Measurements from ENCODE around the gene PGAM1. TPM values are rescaled to one million over a fixed set of nuclear protein-coding genes. Genes with fewer than 3 reads are reported as not detected.

PGAM1 gene
- total and polyA plus RNA-seq, 2 of the 13 experiments (the other 11 are each of a cell fraction or from before 2014, with no cell fraction given), result 354 to 483 TPM

DNA sequence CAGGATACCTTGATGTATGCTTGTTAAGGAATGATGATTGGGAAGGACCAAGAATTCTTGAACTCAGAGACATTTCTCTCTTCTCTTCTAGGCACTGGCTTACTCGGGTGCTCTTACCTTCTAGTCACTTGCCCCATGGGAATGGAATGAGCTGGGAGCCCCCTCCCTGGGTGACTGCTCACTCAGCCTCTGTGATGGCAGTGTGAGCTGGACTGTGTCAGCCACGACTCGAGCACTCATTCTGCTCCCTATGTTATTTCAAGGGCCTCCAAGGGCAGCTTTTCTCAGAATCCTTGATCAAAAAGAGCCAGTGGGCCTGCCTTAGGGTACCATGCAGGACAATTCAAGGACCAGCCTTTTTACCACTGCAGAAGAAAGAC, 30.7 kb downstream of the PGAM1 start:
- Histone ChIP-seq H3K4me1 (ENCODE audit: insufficient read depth, low read length) (no peaks in the 10 kb centered on the region), H3K9me3 (ENCODE audit: low read length) (no peaks in the 10 kb centered on the region), H2AFZ (ENCODE audit: low read length) (no peak overlapping the region), H3K27ac (ENCODE audit: extremely low read length, insufficient read depth, low read length) (no peak overlapping the region), H4K20me1 (ENCODE audit: insufficient read depth, low read length) (no peaks in the 10 kb centered on the region; the same call in 1 of the 2 replicates), H3K79me2 (ENCODE audit: insufficient read depth, low read length) (no peaks in the 10 kb centered on the region), H3K4me2 (ENCODE audit: low read depth, low read length) (no peak overlapping the region), H3K36me3 (replicated peaks in 1 of 2; ENCODE audit: control insufficient read depth in 1 of 2, insufficient read depth in 2 of 2, low read length in 2 of 2) (peaks cover 47 to 93% of the 10 kb centered on the region in 2 experiments), H3K9ac (ENCODE audit: insufficient read depth, low read depth, low read length) (no peak overlapping the region), H3K4me3 (replicated peaks in 1 of 3; ENCODE audit: insufficient read depth in 1 of 3, low read depth in 2 of 3, low read length in 3 of 3) (no peak overlapping the region), H3K27me3 (ENCODE audit: control insufficient read depth in 1 of 2, insufficient read depth in 2 of 2, low read length in 2 of 2) (no peaks in the 10 kb centered on the region)
- DNase-seq (ENCODE audit: low spot score) (no peak), FAIRE-seq (no peak), ATAC-seq (no peak)
- TF ChIP-seq ZNF644 (CRISPR knock-in tag; IDR thresholded peaks at IDR 0.05; ENCODE audit: low read depth) (no peak), TSC22D2 (CRISPR knock-in tag; IDR thresholded peaks at IDR 0.05; ENCODE audit: borderline replicate concordance) (no peak), JDP2 (CRISPR knock-in tag; IDR thresholded peaks at IDR 0.05; ENCODE audit: borderline replicate concordance) (no peak), POLR2G (IDR thresholded peaks at IDR 0.05; ENCODE audit: low read depth, low read length) (peak; percentile 48)
- in situ Hi-C loops (cut with HindIII; ENCODE audit: extremely low pct_ligation_motif_present, low pct_unique_long_range_greater_than_20kb), result no loop called here
- no TSS peak for BruUV-seq (replicated peaks)
- WGBS (ENCODE audit: low lambda C conversion rate), result 80% methylated on average over 1 of the region's 3 CpGs
- ChIA-PET POLR2A (interaction anchor here (1.1 kb wide), 1 partner anchor 15 kb away, joined by 3 read pairs; no protein-coding TSS in a partner anchor), CTCF (ENCODE audit: low intra/inter-chr PET ratio, low total read pairs) (no interaction called here)
- intact Hi-C loops (cut with micrococcal nuclease; ENCODE audit: unreplicated experiment), result no loop called here

DNA sequence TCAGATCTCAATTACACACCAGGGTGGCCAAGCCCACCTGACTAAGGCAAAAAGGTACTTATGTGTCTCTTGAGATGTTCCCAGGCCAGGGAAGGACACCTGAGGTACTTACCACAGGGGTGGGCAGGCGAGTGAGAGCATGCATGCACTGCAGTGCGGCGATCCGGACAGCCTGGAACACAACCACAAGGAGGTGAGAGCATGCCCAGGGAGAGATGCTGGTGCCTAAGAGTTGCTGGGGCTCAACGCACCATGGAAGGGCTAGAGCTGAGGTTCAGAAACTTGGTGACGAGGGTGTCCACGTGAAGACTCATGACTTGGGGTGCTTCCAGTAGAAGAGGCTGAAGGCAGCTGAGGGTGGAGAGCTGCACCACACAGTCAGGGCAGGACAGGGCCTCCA, 33.1 kb downstream of the PGAM1 start:
- Histone ChIP-seq H4K20me1 (ENCODE audit: insufficient read depth, low read length) (no peaks in the 10 kb centered on the region), H3K9ac (ENCODE audit: insufficient read depth, low read depth, low read length) (no peak overlapping the region), H3K36me3 (replicated peaks in 1 of 2; ENCODE audit: control insufficient read depth in 1 of 2, insufficient read depth in 2 of 2, low read length in 2 of 2) (peaks cover 37 to 87% of the 10 kb centered on the region in 2 experiments), H3K9me3 (ENCODE audit: low read length) (no peaks in the 10 kb centered on the region), H3K4me2 (ENCODE audit: low read depth, low read length) (no peak overlapping the region), H3K27me3 (ENCODE audit: control insufficient read depth in 1 of 2, insufficient read depth in 2 of 2, low read length in 2 of 2) (no peaks in the 10 kb centered on the region), H3K27ac (ENCODE audit: extremely low read length, insufficient read depth, low read length) (no peak overlapping the region), H3K4me3 (replicated peaks in 1 of 3; ENCODE audit: insufficient read depth in 1 of 3, low read depth in 2 of 3, low read length in 3 of 3) (no peak overlapping the region), H2AFZ (ENCODE audit: low read length) (no peak overlapping the region), H3K79me2 (ENCODE audit: insufficient read depth, low read length) (no peaks in the 10 kb centered on the region), H3K4me1 (ENCODE audit: insufficient read depth, low read length) (peaks cover 10% of the 10 kb centered on the region)
- FAIRE-seq (no peak), ATAC-seq (no peak), DNase-seq (ENCODE audit: low spot score) (no peak)
- TF ChIP-seq SIX1 (CRISPR knock-in tag; IDR thresholded peaks at IDR 0.05; ENCODE audit: borderline replicate concordance) (no peak), RBM22 (optimal IDR thresholded peaks at IDR 0.05; ENCODE audit: low read length) (peak; percentile 86), POLR2G (IDR thresholded peaks at IDR 0.05; ENCODE audit: low read depth, low read length) (0 out of 2 replicates have a peak, but pooled peaks have one; percentile 12)
- ChIA-PET CTCF (ENCODE audit: low intra/inter-chr PET ratio, low total read pairs) (no interaction called here), POLR2A (no interaction called here)
- in situ Hi-C loops (cut with HindIII; ENCODE audit: extremely low pct_ligation_motif_present, low pct_unique_long_range_greater_than_20kb), result no loop called here
- BruUV-seq (replicated peaks), result no TSS peak
- intact Hi-C loops (cut with micrococcal nuclease; ENCODE audit: unreplicated experiment), result no loop called here
- WGBS (ENCODE audit: low lambda C conversion rate), result 99% methylated on average over 7 of the region's 7 CpGs

All from HepG2 (cell line).